Breast epithelium (tissue), 3 donors: ENCODE results near the gene KCNIP4.

ENCODE experiments used
- CTCF ChIP-seq, 3 donors: fragments of 450-650 bp; IDR thresholded peaks; one replicate each; pipeline ENCODE4 v1.5.1; 2016 to 2017; ENCODE audit warnings: antibody characterized with exemption in 3 of 3, mild to moderate bottlenecking in 3 of 3, moderate library complexity in 3 of 3
- POLR2A ChIP-seq: fragments of 450-650 bp; IDR thresholded peaks from one replicate; pipeline ENCODE4 v1.6.1; 2016; ENCODE audit warnings: antibody characterized with exemption, mild to moderate bottlenecking, moderate library complexity
- POLR2AphosphoS5 ChIP-seq, 3 donors: sonication (generic); formaldehyde crosslinking; IDR thresholded peaks; one replicate each; pipeline ENCODE4 v1.6.1; 2017; ENCODE audit warnings: antibody characterized with exemption in 3 of 3

- TF ChIP-seq CTCF (IDR thresholded peaks at IDR 0.05) (no peak), POLR2AphosphoS5 (IDR thresholded peaks at IDR 0.05) (no peak), POLR2A (no peak)
Observed at GRCh38 chr4:21872101-21872500, 76.5 kb downstream of the KCNIP4 start.
